ENCODE measurements around the gene THSD4. TPM values are rescaled to one million over a fixed set of nuclear protein-coding genes. Genes with fewer than 3 reads are reported as not detected.

Gene THSD4
- polyA plus RNA-seq, 1 donor (not counting 4 experiments of a cell fraction or from before 2014, with no cell fraction given), result 24.5 TPM

- dilution Hi-C loops (cut with MboI; ENCODE audit: extremely low pct_ligation_motif_present, low sequenced_read_pairs), result no loop called here
These were observed 535.3 kb downstream of the THSD4 start for GRCh38 chr15:71650603-71651002.

DNA sequence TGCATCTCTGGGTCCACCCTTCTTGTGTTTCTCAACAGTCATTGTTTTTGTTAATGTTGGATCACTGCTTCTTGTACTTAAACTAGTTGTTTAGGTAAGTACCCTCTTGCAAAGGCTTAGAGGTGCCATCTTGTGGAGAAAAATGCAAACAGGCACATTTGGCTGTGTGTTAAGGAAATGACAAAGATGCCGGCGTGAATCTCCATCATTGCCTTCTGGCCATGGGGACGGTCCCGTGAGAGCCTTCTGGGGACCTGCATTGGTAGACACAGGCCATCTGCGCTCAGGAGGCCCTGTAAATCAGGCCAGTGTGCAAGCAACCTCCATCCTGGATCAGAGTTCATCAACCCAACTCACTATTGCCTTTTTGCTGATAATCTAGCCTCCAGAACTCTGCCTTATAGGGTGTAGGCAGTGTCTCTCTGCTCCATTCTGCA lies 536.5 kb downstream of the THSD4 start:
- dilution Hi-C loops (cut with MboI; ENCODE audit: extremely low pct_ligation_motif_present, low sequenced_read_pairs), result no loop called here
- no peak overlapping the region for H2AFZ ChIP-seq (ENCODE audit: control insufficient read depth, low read length)
- H3K4me1 ChIP-seq (ENCODE audit: control insufficient read depth, extremely low read depth, insufficient read depth, low read length), result peaks cover 16% of the 10 kb centered on the region
- H3K79me2 ChIP-seq (ENCODE audit: control insufficient read depth, insufficient read depth, low read length), result no peaks in the 10 kb centered on the region
- peaks cover 0 to 5% of the 10 kb centered on the region in 2 experiments for H3K36me3 ChIP-seq (ENCODE audit: control insufficient read depth in 2 of 2, extremely low read depth in 1 of 2, insufficient read depth in 2 of 2, low read length in 2 of 2)
- no peaks in the 10 kb centered on the region for H3K27me3 ChIP-seq (ENCODE audit: control insufficient read depth, extremely low read depth, insufficient read depth, low read length)
- TF ChIP-seq EZH2 (IDR thresholded peaks at IDR 0.05; ENCODE audit: low read length) (no peak), CTCF (optimal IDR thresholded peaks at IDR 0.05 in 1 of 3, IDR thresholded peaks at IDR 0.05 in 1 of 3, conservative IDR thresholded peaks at IDR 0.05 in 1 of 3; ENCODE audit: extremely low read depth in 1 of 3, insufficient read depth in 2 of 3, low read length in 3 of 3) (peak; percentile 41 to 65 (median 57))
- H3K9me3 ChIP-seq (ENCODE audit: control insufficient read depth, low read depth, low read length), result no peaks in the 10 kb centered on the region
- no peaks in the 10 kb centered on the region for H4K20me1 ChIP-seq (ENCODE audit: control insufficient read depth, extremely low read depth, insufficient read depth, low read length)
- no peak overlapping the region for H3K27ac ChIP-seq (ENCODE audit: control insufficient read depth, insufficient read depth, low read length)
- no peak overlapping the region for H3K4me3 ChIP-seq (ENCODE audit: control insufficient read depth in 2 of 3, extremely low read depth in 1 of 3, insufficient read depth in 2 of 3, low read depth in 1 of 3, low read length in 3 of 3)
- DNase-seq (ENCODE audit: low read depth, low spot score) (peak; percentile 25), FAIRE-seq (peak; percentile 51)
- no peak overlapping the region for H3K4me2 ChIP-seq (ENCODE audit: control insufficient read depth, extremely low read depth, insufficient read depth, low read depth, low read length)
- no peaks in the 10 kb centered on the region for H3K9me1 ChIP-seq (ENCODE audit: control insufficient read depth, extremely low read depth, insufficient read depth, low read length)
- H3K9ac ChIP-seq (ENCODE audit: control insufficient read depth, extremely low read depth, insufficient read depth, low read length), result no peak overlapping the region

More at GRCh38 chr15:71650603-71651002, 535.3 kb downstream of the THSD4 start:
- FAIRE-seq (no peak), DNase-seq (ENCODE audit: low read depth, low spot score) (no peak)
- no peaks in the 10 kb centered on the region for H3K27me3 ChIP-seq (ENCODE audit: control insufficient read depth, extremely low read depth, insufficient read depth, low read length)
- TF ChIP-seq CTCF (optimal IDR thresholded peaks at IDR 0.05 in 1 of 3, IDR thresholded peaks at IDR 0.05 in 1 of 3, conservative IDR thresholded peaks at IDR 0.05 in 1 of 3; ENCODE audit: extremely low read depth in 1 of 3, insufficient read depth in 2 of 3, low read length in 3 of 3) (no peak), EZH2 (IDR thresholded peaks at IDR 0.05; ENCODE audit: low read length) (no peak)
- peaks cover 0 to 3% of the 10 kb centered on the region in 2 experiments for H3K36me3 ChIP-seq (ENCODE audit: control insufficient read depth in 2 of 2, extremely low read depth in 1 of 2, insufficient read depth in 2 of 2, low read length in 2 of 2)
- no peaks in the 10 kb centered on the region for H3K9me1 ChIP-seq (ENCODE audit: control insufficient read depth, extremely low read depth, insufficient read depth, low read length)
- no peak overlapping the region for H3K4me3 ChIP-seq (ENCODE audit: control insufficient read depth in 2 of 3, extremely low read depth in 1 of 3, insufficient read depth in 2 of 3, low read depth in 1 of 3, low read length in 3 of 3)
- no peak overlapping the region for H3K27ac ChIP-seq (ENCODE audit: control insufficient read depth, insufficient read depth, low read length)
- no peaks in the 10 kb centered on the region for H4K20me1 ChIP-seq (ENCODE audit: control insufficient read depth, extremely low read depth, insufficient read depth, low read length)
- no peaks in the 10 kb centered on the region for H3K79me2 ChIP-seq (ENCODE audit: control insufficient read depth, insufficient read depth, low read length)
- no peaks in the 10 kb centered on the region for H3K9me3 ChIP-seq (ENCODE audit: control insufficient read depth, low read depth, low read length)
- H2AFZ ChIP-seq (ENCODE audit: control insufficient read depth, low read length), result no peak overlapping the region
- H3K4me2 ChIP-seq (ENCODE audit: control insufficient read depth, extremely low read depth, insufficient read depth, low read depth, low read length), result no peak overlapping the region
- H3K4me1 ChIP-seq (ENCODE audit: control insufficient read depth, extremely low read depth, insufficient read depth, low read length), result peaks cover 16% of the 10 kb centered on the region
- H3K9ac ChIP-seq (ENCODE audit: control insufficient read depth, extremely low read depth, insufficient read depth, low read length), result no peak overlapping the region
